HepG2 (cell line): Measurements from ENCODE around the gene ATP6V0D1. TPM values are rescaled to one million over a fixed set of nuclear protein-coding genes. Genes with fewer than 3 reads are reported as not detected.

Experiments used
- ATAD3A ChIP-seq: sonication (generic); formaldehyde crosslinking; IDR thresholded peaks from 2 replicates; pipeline ENCODE4 v1.4.0; 2020; ENCODE audit warnings: missing genetic modification reagents
- BHLHE40 ChIP-seq: IDR thresholded peaks from 2 replicates; pipeline ENCODE4 v1.6.1; 2011; ENCODE audit warnings: low read length, improper control_type of control experiment
- CREB1 ChIP-seq, 2 experiments: fragments of 450-650 bp in 1 of 2; IDR thresholded peaks; 2 replicates each; pipeline ENCODE4 v1.6.1; 2016 to 2017; ENCODE audit warnings: control low read depth in 1 of 2, mild to moderate bottlenecking in 1 of 2, missing compliant biosample characterization in 1 of 2, missing genetic modification characterization in 1 of 2
- FOXA1 ChIP-seq, 2 experiments: fragments of 450-650 bp in 1 of 2; sonication (generic) in 1 of 2; formaldehyde crosslinking in 1 of 2; IDR thresholded peaks; 2 replicates each; pipeline versions ENCODE4 v1.4.0 to v1.6.1; 2016 to 2020; ENCODE audit warnings: missing genetic modification reagents in 1 of 2
- NFKB2 ChIP-seq: sonication (generic); formaldehyde crosslinking; IDR thresholded peaks from 2 replicates; pipeline ENCODE4 v1.4.0; 2020; ENCODE audit warnings: missing genetic modification reagents, borderline replicate concordance
- NR3C1 ChIP-seq: sonication (generic); formaldehyde crosslinking; IDR thresholded peaks from 2 replicates; pipeline ENCODE4 v1.4.0; 2020; ENCODE audit warnings: missing genetic modification reagents
- PHF8 ChIP-seq: sonication (generic); formaldehyde crosslinking; IDR thresholded peaks from 2 replicates; pipeline ENCODE4 v1.5.0; 2020; ENCODE audit warnings: missing genetic modification reagents
- ZNF296 ChIP-seq: sonication (generic); formaldehyde crosslinking; conservative IDR thresholded peaks from 2 replicates; pipeline ENCODE4 v1.5.0; 2020; ENCODE audit warnings: mild to moderate bottlenecking, missing genetic modification reagents
- ZNF569 ChIP-seq: sonication (generic); formaldehyde crosslinking; IDR thresholded peaks from 2 replicates; pipeline ENCODE4 v1.5.0; 2020; ENCODE audit warnings: mild to moderate bottlenecking, missing genetic modification reagents, moderate library complexity, borderline replicate concordance
- ZNF883 ChIP-seq: sonication (generic); formaldehyde crosslinking; IDR thresholded peaks from 2 replicates; pipeline ENCODE4 v1.5.1; 2020; ENCODE audit warnings: mild to moderate bottlenecking, missing genetic modification reagents; ENCODE audit errors: not compliant biosample characterization
- ZSCAN31 ChIP-seq: sonication (generic); formaldehyde crosslinking; IDR thresholded peaks from 2 replicates; pipeline ENCODE4 v1.5.0; 2020; ENCODE audit warnings: low read depth, mild to moderate bottlenecking, missing genetic modification reagents
- polyA plus RNA-seq, 8 experiments: library from polyadenylated mRNA; depleted of rRNA in 3 of 8; stranded (reverse) in 7 of 8; unstranded in 1 of 8; fragments of >200 nt; fragmentation: Illumina TruSeq in 4 of 8; extraction: Trizol in 4 of 8; gene quantifications; 2 replicates each; pipeline versions ENCODE4 v1.2.1 to v1.2.3, GENCODE V29; 2011 to 2016; ENCODE audit warnings: low read depth in 4 of 8, missing spikeins in 1 of 8, mixed read lengths in 1 of 8; ENCODE audit not compliant: insufficient read depth in 1 of 8
- total RNA-seq, 5 experiments: library from RNA; depleted of rRNA; stranded (reverse); fragments of >200 nt; fragmentation: Illumina TruSeq; extraction: Trizol; gene quantifications; 2 replicates each; pipeline ENCODE4 v1.2.3, GENCODE V29; 2016; ENCODE audit warnings: low read depth in 1 of 5
- TF ChIP-seq, protein P1 (sequence below): sonication (generic); formaldehyde crosslinking; IDR thresholded peaks from 2 replicates; pipeline ENCODE4 v1.5.0; 2020; ENCODE audit warnings: missing genetic modification reagents
- TF ChIP-seq, protein P2 (sequence below): sonication (generic); formaldehyde crosslinking; IDR thresholded peaks from 2 replicates; pipeline ENCODE4 v1.4.0; 2020; ENCODE audit warnings: missing genetic modification reagents, low read depth, mild to moderate bottlenecking, borderline replicate concordance
- TF ChIP-seq, protein P3 (sequence below), 2 experiments: fragments of 450-650 bp in 1 of 2; sonication (generic) in 1 of 2; formaldehyde crosslinking in 1 of 2; IDR thresholded peaks; 2 replicates each; pipeline versions ENCODE4 v1.6.1 to v1.8.0; 2016 to 2022; ENCODE audit warnings: antibody characterized with exemption in 1 of 2, mild to moderate bottlenecking in 1 of 2, missing genetic modification reagents in 1 of 2

ATP6V0D1 gene
- total and polyA plus RNA-seq, 2 of the 13 experiments (the other 11 are each of a cell fraction or from before 2014, with no cell fraction given) = 51.1 to 61.3 TPM

DNA sequence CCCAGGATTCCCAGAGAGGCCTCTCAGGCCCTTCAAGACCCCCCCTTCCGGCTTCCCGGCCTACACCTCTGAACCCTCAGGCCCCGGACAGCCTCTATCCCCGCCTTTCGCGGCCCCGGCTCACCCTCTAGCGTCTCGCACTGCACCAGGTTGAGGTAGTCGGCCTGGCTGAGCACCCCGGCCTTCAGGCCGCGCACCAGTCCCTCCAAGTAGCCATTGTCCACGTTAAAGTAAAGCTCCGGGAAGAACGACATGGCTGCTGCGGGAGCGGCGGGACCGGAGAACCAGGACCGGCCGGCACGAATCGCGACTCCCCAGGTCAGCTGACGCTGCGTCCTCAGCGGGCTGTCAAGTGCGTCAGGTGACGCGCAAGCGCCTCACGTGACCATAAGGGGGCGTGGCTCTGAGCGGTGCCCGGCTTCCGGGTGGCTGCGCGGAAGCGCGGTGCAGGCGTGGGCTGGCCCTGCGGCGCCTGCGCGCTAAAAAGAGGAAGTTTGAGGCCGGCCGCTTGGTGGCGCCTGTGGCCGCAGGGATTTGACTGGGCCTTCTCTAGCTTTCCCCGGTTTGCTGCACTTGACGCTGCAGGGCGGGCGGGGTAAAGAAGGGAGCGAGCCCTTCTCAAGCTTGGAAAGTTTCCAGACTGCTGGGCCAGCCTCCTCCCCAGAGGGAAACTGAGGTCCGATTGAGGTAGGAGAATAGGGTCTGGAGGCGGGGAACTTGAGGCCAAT lies at the start of gene ATP6V0D1 (continued):
- TF ChIP-seq, protein P1, sequence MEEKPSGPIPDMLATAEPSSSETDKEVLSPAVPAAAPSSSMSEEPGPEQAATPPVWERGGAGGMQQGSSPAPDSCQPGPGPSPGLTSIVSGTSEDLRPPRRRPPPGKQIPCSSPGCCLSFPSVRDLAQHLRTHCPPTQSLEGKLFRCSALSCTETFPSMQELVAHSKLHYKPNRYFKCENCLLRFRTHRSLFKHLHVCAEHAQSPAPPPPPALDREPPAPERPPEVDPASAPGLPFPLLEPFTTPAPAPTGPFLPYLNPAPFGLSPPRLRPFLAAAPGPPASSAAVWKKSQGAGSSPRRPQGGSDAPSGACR = peak; percentile 95
- TF ChIP-seq, protein P2, sequence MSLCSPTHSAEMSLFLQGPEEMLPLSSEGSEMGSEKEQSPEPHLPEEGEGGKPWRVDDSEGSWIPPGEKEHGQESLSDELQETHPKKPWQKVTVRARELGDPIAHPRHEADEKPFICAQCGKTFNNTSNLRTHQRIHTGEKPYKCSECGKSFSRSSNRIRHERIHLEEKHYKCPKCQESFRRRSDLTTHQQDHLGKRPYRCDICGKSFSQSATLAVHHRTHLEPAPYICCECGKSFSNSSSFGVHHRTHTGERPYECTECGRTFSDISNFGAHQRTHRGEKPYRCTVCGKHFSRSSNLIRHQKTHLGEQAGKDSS (CRISPR knock-in tag) = peak; percentile 23; the same call in 1 of the 2 replicates
- TF ChIP-seq BHLHE40 (peak; percentile 97), PHF8 (CRISPR knock-in tag) (peak; percentile 95), NFKB2 (CRISPR knock-in tag) (peak; percentile 56; the same call in 1 of the 2 replicates), ZSCAN31 (peak; percentile 98), CREB1 (IDR thresholded peaks at IDR 0.05) (peak; percentile 95), CREB1 (CRISPR knock-in tag; IDR thresholded peaks at IDR 0.05) (peak; percentile 87), NR3C1 (CRISPR knock-in tag) (no peak), ZNF883 (peak; percentile 53), FOXA1 (IDR thresholded peaks at IDR 0.05) (no peak), FOXA1 (CRISPR knock-in tag; IDR thresholded peaks at IDR 0.05) (peak; percentile 73), ZNF569 (CRISPR knock-in tag) (no peak), ATAD3A (CRISPR knock-in tag) (no peak), ZNF296 (CRISPR knock-in tag) (no peak)
- TF ChIP-seq, protein P3, sequence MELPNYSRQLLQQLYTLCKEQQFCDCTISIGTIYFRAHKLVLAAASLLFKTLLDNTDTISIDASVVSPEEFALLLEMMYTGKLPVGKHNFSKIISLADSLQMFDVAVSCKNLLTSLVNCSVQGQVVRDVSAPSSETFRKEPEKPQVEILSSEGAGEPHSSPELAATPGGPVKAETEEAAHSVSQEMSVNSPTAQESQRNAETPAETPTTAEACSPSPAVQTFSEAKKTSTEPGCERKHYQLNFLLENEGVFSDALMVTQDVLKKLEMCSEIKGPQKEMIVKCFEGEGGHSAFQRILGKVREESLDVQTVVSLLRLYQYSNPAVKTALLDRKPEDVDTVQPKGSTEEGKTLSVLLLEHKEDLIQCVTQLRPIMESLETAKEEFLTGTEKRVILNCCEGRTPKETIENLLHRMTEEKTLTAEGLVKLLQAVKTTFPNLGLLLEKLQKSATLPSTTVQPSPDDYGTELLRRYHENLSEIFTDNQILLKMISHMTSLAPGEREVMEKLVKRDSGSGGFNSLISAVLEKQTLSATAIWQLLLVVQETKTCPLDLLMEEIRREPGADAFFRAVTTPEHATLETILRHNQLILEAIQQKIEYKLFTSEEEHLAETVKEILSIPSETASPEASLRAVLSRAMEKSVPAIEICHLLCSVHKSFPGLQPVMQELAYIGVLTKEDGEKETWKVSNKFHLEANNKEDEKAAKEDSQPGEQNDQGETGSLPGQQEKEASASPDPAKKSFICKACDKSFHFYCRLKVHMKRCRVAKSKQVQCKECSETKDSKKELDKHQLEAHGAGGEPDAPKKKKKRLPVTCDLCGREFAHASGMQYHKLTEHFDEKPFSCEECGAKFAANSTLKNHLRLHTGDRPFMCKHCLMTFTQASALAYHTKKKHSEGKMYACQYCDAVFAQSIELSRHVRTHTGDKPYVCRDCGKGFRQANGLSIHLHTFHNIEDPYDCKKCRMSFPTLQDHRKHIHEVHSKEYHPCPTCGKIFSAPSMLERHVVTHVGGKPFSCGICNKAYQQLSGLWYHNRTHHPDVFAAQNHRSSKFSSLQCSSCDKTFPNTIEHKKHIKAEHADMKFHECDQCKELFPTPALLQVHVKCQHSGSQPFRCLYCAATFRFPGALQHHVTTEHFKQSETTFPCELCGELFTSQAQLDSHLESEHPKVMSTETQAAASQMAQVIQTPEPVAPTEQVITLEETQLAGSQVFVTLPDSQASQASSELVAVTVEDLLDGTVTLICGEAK (IDR thresholded peaks at IDR 0.05) = no peak
- TF ChIP-seq, protein P3 (CRISPR knock-in tag; IDR thresholded peaks at IDR 0.05) = peak; percentile 82
